HepG2 (cell line): ENCODE measurements around the gene BTD. TPM values are rescaled to one million over a fixed set of nuclear protein-coding genes. Genes with fewer than 3 reads are reported as not detected.

ENCODE experiments used
- ATAC-seq: fragments of 200-7000 bp; cut with Tn5 transposase; 3 replicates; pipeline ENCODE4 v1.9.1; 2020; ENCODE audit warnings: mild to moderate bottlenecking, moderate library complexity
- BruUV-seq: library from RNA; stranded (reverse); fragments of 400-500 nt; replicated peaks from 2 replicates; lab custom pipeline; 2021; lab: Mats Ljungman, UMichigan
- CTCF ChIA-PET: fragments of 300-600 bp; formaldehyde crosslinking; extraction: SDS; loops from one replicate; lab custom pipeline; 2021; ENCODE audit warnings: low total read pairs, inconsistent platforms, low intra/inter-chr PET ratio; lab: Yijun Ruan, JAX
- POLR2A ChIA-PET: fragments of 350-600 bp; sonication (Branson Sonifier 250); formaldehyde crosslinking; loops from one replicate; lab custom pipeline; 2020; ENCODE audit warnings: antibody characterized with exemption, inconsistent platforms; lab: Yijun Ruan, JAX
- DNase-seq: peaks from one replicate; pipeline ENCODE4 v3.0.0-alpha.2; 2015; ENCODE audit warnings: low spot score
- FAIRE-seq: peaks from 3 replicates; lab custom pipeline; 2011; peaks lifted over from hg19 to GRCh38; lab: Jason Lieb, UNC
- H2AFZ ChIP-seq: one replicate; pipeline ENCODE4 v1.6.1; 2011; ENCODE audit warnings: low read length, inconsistent platforms
- H3K27ac ChIP-seq: fragments of 300-600 bp; 3 replicates; pipeline ENCODE4 v1.8.0; 2011; ENCODE audit warnings: mixed run types, mild to moderate bottlenecking, mixed read lengths, low read length, inconsistent platforms; ENCODE audit not compliant: insufficient read depth; ENCODE audit errors: extremely low read length
- H3K27me3 ChIP-seq, 2 experiments: fragments of 200-600 bp in 1 of 2; 2 replicates in 1 of 2; 3 replicates in 1 of 2; pipeline versions ENCODE4 v1.6.0 to v1.8.0; 2011; ENCODE audit warnings: low read length in 2 of 2, mild to moderate bottlenecking in 2 of 2, moderate library complexity in 2 of 2, inconsistent platforms in 1 of 2; ENCODE audit not compliant: insufficient read depth in 2 of 2, control insufficient read depth in 1 of 2
- H3K36me3 ChIP-seq, 2 experiments: fragments of 200-600 bp in 1 of 2; replicated peaks in 1 of 2; 2 replicates in 1 of 2; 3 replicates in 1 of 2; pipeline versions ENCODE4 v1.5.1 to v1.8.0; 2011; ENCODE audit warnings: low read length in 2 of 2, inconsistent platforms in 1 of 2; ENCODE audit not compliant: insufficient read depth in 2 of 2, control insufficient read depth in 1 of 2
- H3K4me1 ChIP-seq: 2 replicates; pipeline ENCODE4 v1.5.1; 2012; ENCODE audit warnings: low read length, inconsistent platforms; ENCODE audit not compliant: insufficient read depth
- H3K4me2 ChIP-seq: 2 replicates; pipeline ENCODE4 v1.6.0; 2011; ENCODE audit warnings: low read depth, low read length, inconsistent platforms
- H3K4me3 ChIP-seq, 3 experiments: fragments of 200-600 bp in 1 of 3; sonication (generic), shearing (Covaris generic) in 1 of 3; replicated peaks in 1 of 3; 2 replicates each; pipeline ENCODE4 v1.5.1; 2011 to 2016; ENCODE audit warnings: low read length in 3 of 3, inconsistent platforms in 2 of 3, low read depth in 2 of 3, mild to moderate bottlenecking in 2 of 3, control low read depth in 1 of 3, mixed read lengths in 1 of 3; ENCODE audit not compliant: insufficient read depth in 1 of 3
- H3K79me2 ChIP-seq: one replicate; pipeline ENCODE4 v1.6.1; 2011; ENCODE audit warnings: low read length, inconsistent platforms; ENCODE audit not compliant: insufficient read depth
- H3K9ac ChIP-seq: 2 replicates; pipeline ENCODE4 v1.6.0; 2011; ENCODE audit warnings: mild to moderate bottlenecking, low read depth, low read length, inconsistent platforms; ENCODE audit not compliant: insufficient read depth
- H3K9me3 ChIP-seq: 2 replicates; pipeline ENCODE4 v1.5.1; 2012; ENCODE audit warnings: mild to moderate bottlenecking, low read length
- H4K20me1 ChIP-seq: 2 replicates; pipeline ENCODE4 v1.6.0; 2011; ENCODE audit warnings: inconsistent platforms, mild to moderate bottlenecking, low read length, moderate library complexity; ENCODE audit not compliant: insufficient read depth
- FOXP1 ChIP-seq, 2 experiments: fragments of 450-650 bp in 1 of 2; IDR thresholded peaks; 2 replicates each; pipeline ENCODE4 v1.6.1; 2017 to 2018; ENCODE audit warnings: antibody characterized with exemption in 1 of 2
- HCFC1 ChIP-seq: fragments of 150-350 bp; IDR thresholded peaks from 2 replicates; pipeline ENCODE4 v1.6.1; 2014; ENCODE audit warnings: low read depth, low read length
- HES4 ChIP-seq: sonication (generic); formaldehyde crosslinking; IDR thresholded peaks from 2 replicates; pipeline ENCODE4 v1.9.0; 2021; ENCODE audit warnings: mild to moderate bottlenecking, missing genetic modification reagents, borderline replicate concordance
- RFX3 ChIP-seq: IDR thresholded peaks from 2 replicates; pipeline ENCODE4 v1.6.1; 2016; ENCODE audit warnings: missing biosample characterization, missing genetic modification reagents
- WIZ ChIP-seq: sonication (generic); formaldehyde crosslinking; IDR thresholded peaks from 2 replicates; pipeline ENCODE4 v1.5.1; 2020; ENCODE audit warnings: mild to moderate bottlenecking, missing genetic modification reagents
- ZBTB7B ChIP-seq: sonication (generic); formaldehyde crosslinking; IDR thresholded peaks from 2 replicates; pipeline ENCODE4 v1.4.0; 2020; ENCODE audit warnings: missing genetic modification reagents
- ZFP90 ChIP-seq: sonication (generic); formaldehyde crosslinking; IDR thresholded peaks from 2 replicates; pipeline ENCODE4 v1.8.0; 2022; ENCODE audit warnings: missing genetic modification reagents, mild to moderate bottlenecking, inconsistent platforms, borderline replicate concordance
- ZNF605 ChIP-seq: sonication (generic); formaldehyde crosslinking; IDR thresholded peaks from 2 replicates; pipeline ENCODE4 v1.8.0; 2022; ENCODE audit warnings: mild to moderate bottlenecking, missing genetic modification reagents
- ZNF672 ChIP-seq: sonication (generic); formaldehyde crosslinking; IDR thresholded peaks from 2 replicates; pipeline ENCODE4 v1.8.1; 2022; ENCODE audit warnings: missing genetic modification reagents
- ZNF678 ChIP-seq: sonication (generic); formaldehyde crosslinking; IDR thresholded peaks from 2 replicates; pipeline ENCODE4 v1.4.0; 2020; ENCODE audit warnings: mild to moderate bottlenecking, missing genetic modification reagents
- WGBS: methylation state at CpG from one replicate; pipeline ENCODE4 v1.1.6; 2017; ENCODE audit warnings: low lambda C conversion rate; 5-methylcytosine and 5-hydroxymethylcytosine counted together
- in situ Hi-C: cut with HindIII; loops from 2 replicates; pipeline ENCODE4 v1.10.0; 2017; ENCODE audit warnings: low pct_unique_long_range_greater_than_20kb; ENCODE audit not compliant: extremely low pct_ligation_motif_present
- intact Hi-C: fragments of 100-400 bp; cut with micrococcal nuclease; formaldehyde crosslinking; loops from one replicate; pipeline ENCODE4 v1.10.0; 2022; ENCODE audit not compliant: unreplicated experiment
- polyA plus RNA-seq, 8 experiments: library from polyadenylated mRNA; depleted of rRNA in 3 of 8; stranded (reverse) in 7 of 8; unstranded in 1 of 8; fragments of >200 nt; fragmentation: Illumina TruSeq in 4 of 8; extraction: Trizol in 4 of 8; gene quantifications; 2 replicates each; pipeline versions ENCODE4 v1.2.1 to v1.2.3, GENCODE V29; 2011 to 2016; ENCODE audit warnings: low read depth in 4 of 8, missing spikeins in 1 of 8, mixed read lengths in 1 of 8; ENCODE audit not compliant: insufficient read depth in 1 of 8
- total RNA-seq, 5 experiments: library from RNA; depleted of rRNA; stranded (reverse); fragments of >200 nt; fragmentation: Illumina TruSeq; extraction: Trizol; gene quantifications; 2 replicates each; pipeline ENCODE4 v1.2.3, GENCODE V29; 2016; ENCODE audit warnings: low read depth in 1 of 5
- TF ChIP-seq, protein P1 (sequence below): IDR thresholded peaks from 2 replicates; pipeline ENCODE4 v1.6.1; 2016; ENCODE audit warnings: low read depth, missing genetic modification reagents, missing compliant biosample characterization
- TF ChIP-seq, protein P2 (sequence below): sonication (generic); formaldehyde crosslinking; IDR thresholded peaks from 2 replicates; pipeline ENCODE4 v1.4.0; 2020; ENCODE audit warnings: mild to moderate bottlenecking, missing genetic modification reagents
- TF ChIP-seq, protein P3 (sequence below): sonication (generic); formaldehyde crosslinking; IDR thresholded peaks from 2 replicates; pipeline ENCODE4 v1.8.0; 2022; ENCODE audit warnings: missing genetic modification reagents, mild to moderate bottlenecking, borderline replicate concordance
- TF ChIP-seq, protein P4 (sequence below): sonication (generic); formaldehyde crosslinking; IDR thresholded peaks from 2 replicates; pipeline ENCODE4 v1.4.0; 2020; ENCODE audit warnings: missing genetic modification reagents

Gene BTD
- total and polyA plus RNA-seq, 2 of the 13 experiments (the other 11 are each of a cell fraction or from before 2014, with no cell fraction given), result 15.7 to 35.5 TPM

DNA sequence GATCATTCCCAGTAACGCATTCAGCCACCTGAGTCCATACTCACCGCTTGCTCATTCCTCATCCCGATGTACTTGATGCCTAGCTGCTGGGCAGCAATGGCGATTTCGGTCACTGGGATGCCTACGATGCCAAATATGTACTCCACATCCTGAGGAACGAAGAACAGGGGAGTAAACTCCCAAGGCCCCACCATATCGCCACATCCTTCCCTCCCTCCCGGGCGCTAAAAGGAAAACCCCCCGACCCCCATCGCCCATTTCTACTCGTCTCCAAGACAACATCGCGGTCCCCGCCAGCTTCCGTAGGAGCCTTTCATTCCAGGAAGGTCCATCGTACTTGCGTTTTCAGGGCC lies 523 bp upstream of the BTD start (continued):
- TF ChIP-seq, protein P1, sequence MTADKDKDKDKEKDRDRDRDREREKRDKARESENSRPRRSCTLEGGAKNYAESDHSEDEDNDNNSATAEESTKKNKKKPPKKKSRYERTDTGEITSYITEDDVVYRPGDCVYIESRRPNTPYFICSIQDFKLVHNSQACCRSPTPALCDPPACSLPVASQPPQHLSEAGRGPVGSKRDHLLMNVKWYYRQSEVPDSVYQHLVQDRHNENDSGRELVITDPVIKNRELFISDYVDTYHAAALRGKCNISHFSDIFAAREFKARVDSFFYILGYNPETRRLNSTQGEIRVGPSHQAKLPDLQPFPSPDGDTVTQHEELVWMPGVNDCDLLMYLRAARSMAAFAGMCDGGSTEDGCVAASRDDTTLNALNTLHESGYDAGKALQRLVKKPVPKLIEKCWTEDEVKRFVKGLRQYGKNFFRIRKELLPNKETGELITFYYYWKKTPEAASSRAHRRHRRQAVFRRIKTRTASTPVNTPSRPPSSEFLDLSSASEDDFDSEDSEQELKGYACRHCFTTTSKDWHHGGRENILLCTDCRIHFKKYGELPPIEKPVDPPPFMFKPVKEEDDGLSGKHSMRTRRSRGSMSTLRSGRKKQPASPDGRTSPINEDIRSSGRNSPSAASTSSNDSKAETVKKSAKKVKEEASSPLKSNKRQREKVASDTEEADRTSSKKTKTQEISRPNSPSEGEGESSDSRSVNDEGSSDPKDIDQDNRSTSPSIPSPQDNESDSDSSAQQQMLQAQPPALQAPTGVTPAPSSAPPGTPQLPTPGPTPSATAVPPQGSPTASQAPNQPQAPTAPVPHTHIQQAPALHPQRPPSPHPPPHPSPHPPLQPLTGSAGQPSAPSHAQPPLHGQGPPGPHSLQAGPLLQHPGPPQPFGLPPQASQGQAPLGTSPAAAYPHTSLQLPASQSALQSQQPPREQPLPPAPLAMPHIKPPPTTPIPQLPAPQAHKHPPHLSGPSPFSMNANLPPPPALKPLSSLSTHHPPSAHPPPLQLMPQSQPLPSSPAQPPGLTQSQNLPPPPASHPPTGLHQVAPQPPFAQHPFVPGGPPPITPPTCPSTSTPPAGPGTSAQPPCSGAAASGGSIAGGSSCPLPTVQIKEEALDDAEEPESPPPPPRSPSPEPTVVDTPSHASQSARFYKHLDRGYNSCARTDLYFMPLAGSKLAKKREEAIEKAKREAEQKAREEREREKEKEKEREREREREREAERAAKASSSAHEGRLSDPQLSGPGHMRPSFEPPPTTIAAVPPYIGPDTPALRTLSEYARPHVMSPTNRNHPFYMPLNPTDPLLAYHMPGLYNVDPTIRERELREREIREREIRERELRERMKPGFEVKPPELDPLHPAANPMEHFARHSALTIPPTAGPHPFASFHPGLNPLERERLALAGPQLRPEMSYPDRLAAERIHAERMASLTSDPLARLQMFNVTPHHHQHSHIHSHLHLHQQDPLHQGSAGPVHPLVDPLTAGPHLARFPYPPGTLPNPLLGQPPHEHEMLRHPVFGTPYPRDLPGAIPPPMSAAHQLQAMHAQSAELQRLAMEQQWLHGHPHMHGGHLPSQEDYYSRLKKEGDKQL (CRISPR knock-in tag), result no peak
- TF ChIP-seq ZNF672 (0 out of 2 replicates have a peak, but pooled peaks have one; percentile 19), ZNF678 (CRISPR knock-in tag) (peak; percentile 14; the same call in 1 of the 2 replicates), ZNF605 (peak; percentile 82; the same call in 1 of the 2 replicates)

DNA sequence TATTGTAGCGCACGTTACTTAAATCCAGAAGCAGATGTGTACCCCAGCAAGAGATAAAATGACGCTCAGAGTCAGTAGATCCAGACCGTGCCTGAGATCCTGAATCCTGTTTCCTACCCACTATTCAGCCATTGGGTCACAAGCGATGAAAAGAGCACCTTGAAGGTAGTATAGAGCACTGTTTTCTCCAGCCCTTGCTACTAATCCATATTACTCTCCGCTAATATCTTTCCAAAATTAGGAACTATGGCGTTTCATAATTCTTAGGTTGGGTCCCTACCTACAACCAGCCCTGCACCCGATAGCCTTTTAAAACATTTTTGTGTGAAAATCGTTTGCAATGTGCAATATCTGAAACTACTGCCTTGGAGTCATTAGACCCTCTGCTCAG lies 596 bp downstream of the BTD start:
- peak overlapping the region; percentile 80 for H3K4me2 ChIP-seq
- peak; percentile 16 for ATAC-seq
- H3K4me1 ChIP-seq, result peaks cover 45% of the 10 kb centered on the region
- peak overlapping the region; percentile 94 for H3K27ac ChIP-seq
- intact Hi-C loops (loop anchor here (10.0 kb wide), 4 partner anchors 193 to 643 kb away; partner anchors contain the start of gene ANKRD28), in situ Hi-C loops (no loop called here)
- CTCF ChIA-PET, result no interaction called here
- H3K27me3 ChIP-seq, result peaks cover 0 to 7% of the 10 kb centered on the region in 2 experiments; a peak in 1 of 5 replicates
- peak overlapping the region; percentile 91 for H3K9ac ChIP-seq
- 1% methylated on average over 9 of the region's 9 CpGs for WGBS
- BruUV-seq, result TSS peak; percentile 87
- peaks cover 21% of the 10 kb centered on the region for H3K79me2 ChIP-seq
- H3K9me3 ChIP-seq, result peaks cover 5% of the 10 kb centered on the region; the same call in 1 of the 2 replicates
- H2AFZ ChIP-seq, result peak overlapping the region; percentile 91
- H3K36me3 ChIP-seq, result peaks cover 5 to 12% of the 10 kb centered on the region in 2 experiments
- FAIRE-seq, result no peak
- no peaks in the 10 kb centered on the region for H4K20me1 ChIP-seq
- peak overlapping the region; percentile 56 to 98 (median 61) for H3K4me3 ChIP-seq
- POLR2A ChIA-PET, result interaction anchor here (0.7 to 1.9 kb wide), 10 partner anchors 8 to 650 kb away, joined by 3 to 12 read pairs (median 4); no protein-coding TSS in a partner anchor
- DNase-seq, result no peak
- TF ChIP-seq WIZ (CRISPR knock-in tag) (no peak), FOXP1 (IDR thresholded peaks at IDR 0.05) (no peak), FOXP1 (CRISPR knock-in tag; IDR thresholded peaks at IDR 0.05) (no peak), HES4 (0 out of 2 replicates have a peak, but pooled peaks have one; percentile 30), RFX3 (no peak), ZFP90 (CRISPR knock-in tag) (no peak), ZNF672 (no peak), ZBTB7B (CRISPR knock-in tag) (no peak), HCFC1 (no peak)
- TF ChIP-seq, protein P2, sequence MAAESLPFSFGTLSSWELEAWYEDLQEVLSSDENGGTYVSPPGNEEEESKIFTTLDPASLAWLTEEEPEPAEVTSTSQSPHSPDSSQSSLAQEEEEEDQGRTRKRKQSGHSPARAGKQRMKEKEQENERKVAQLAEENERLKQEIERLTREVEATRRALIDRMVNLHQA (CRISPR knock-in tag), result no peak
- TF ChIP-seq, protein P3, sequence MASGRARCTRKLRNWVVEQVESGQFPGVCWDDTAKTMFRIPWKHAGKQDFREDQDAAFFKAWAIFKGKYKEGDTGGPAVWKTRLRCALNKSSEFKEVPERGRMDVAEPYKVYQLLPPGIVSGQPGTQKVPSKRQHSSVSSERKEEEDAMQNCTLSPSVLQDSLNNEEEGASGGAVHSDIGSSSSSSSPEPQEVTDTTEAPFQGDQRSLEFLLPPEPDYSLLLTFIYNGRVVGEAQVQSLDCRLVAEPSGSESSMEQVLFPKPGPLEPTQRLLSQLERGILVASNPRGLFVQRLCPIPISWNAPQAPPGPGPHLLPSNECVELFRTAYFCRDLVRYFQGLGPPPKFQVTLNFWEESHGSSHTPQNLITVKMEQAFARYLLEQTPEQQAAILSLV (CRISPR knock-in tag), result 0 out of 2 replicates have a peak, but pooled peaks have one; percentile 9
- TF ChIP-seq, protein P4, sequence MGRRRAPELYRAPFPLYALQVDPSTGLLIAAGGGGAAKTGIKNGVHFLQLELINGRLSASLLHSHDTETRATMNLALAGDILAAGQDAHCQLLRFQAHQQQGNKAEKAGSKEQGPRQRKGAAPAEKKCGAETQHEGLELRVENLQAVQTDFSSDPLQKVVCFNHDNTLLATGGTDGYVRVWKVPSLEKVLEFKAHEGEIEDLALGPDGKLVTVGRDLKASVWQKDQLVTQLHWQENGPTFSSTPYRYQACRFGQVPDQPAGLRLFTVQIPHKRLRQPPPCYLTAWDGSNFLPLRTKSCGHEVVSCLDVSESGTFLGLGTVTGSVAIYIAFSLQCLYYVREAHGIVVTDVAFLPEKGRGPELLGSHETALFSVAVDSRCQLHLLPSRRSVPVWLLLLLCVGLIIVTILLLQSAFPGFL, result no peak
